Kidney epithelial cell (primary cell): ENCODE measurements around the gene ABLIM2. TPM values are rescaled to one million over a fixed set of nuclear protein-coding genes. Genes with fewer than 3 reads are reported as not detected.
"Not testable (repeated sequence)": the region's sequence is repeated elsewhere in the genome, so short reads cannot be mapped to it uniquely, and the experiment has no call there.

Source experiments
- DNase-seq: peaks from one replicate; pipeline ENCODE4 v3.0.0-alpha.2; 2010; ENCODE audit warnings: low read depth
- H3K27me3 ChIP-seq: 2 replicates; pipeline ENCODE4 v1.6.0; 2011; ENCODE audit warnings: low read length; ENCODE audit not compliant: control insufficient read depth, insufficient read depth
- H3K36me3 ChIP-seq: 2 replicates; pipeline ENCODE4 v1.5.1; 2011; ENCODE audit warnings: low read length; ENCODE audit not compliant: control insufficient read depth, insufficient read depth
- H3K4me3 ChIP-seq: 2 replicates; pipeline ENCODE4 v1.5.1; 2011; ENCODE audit warnings: low read depth, mild to moderate bottlenecking, control low read depth, low read length
- total RNA-seq: library from RNA; depleted of rRNA; stranded (reverse); fragments of >200 nt; gene quantifications from 2 replicates; pipeline ENCODE4 v1.2.3, GENCODE V29; 2015
- TF ChIP-seq, protein P1 (sequence below): IDR thresholded peaks from 2 replicates; pipeline ENCODE4 v1.5.1; 2011; ENCODE audit warnings: mild to moderate bottlenecking, moderate library complexity, low read length, control low read depth, inconsistent platforms; ENCODE audit not compliant: insufficient read depth, poor library complexity, severe bottlenecking

Gene ABLIM2
- total RNA-seq, 1 donor from 2014 or later: 1.3 TPM

DNA sequence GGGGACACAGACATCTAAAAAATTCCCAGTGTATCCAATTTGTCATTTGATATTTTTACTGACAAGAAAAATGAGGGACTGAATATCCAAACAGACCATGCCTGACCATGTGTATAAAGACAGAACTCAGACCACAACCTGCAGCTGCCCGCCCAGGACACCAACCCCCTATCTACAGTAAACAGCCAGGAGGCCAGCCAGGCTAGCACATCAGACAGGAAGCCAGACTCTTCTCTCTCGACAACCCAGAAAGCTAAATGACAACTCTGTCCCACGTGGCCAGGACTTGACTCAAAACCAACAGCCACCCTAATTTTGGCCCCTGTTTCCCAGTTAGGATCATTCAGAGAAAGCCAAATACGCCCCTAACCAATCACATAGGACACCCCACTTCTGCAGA lies 234.0 kb downstream of the ABLIM2 start:
- Histone ChIP-seq H3K36me3 (no peaks in the 10 kb centered on the region), H3K4me3 (no peak overlapping the region), H3K27me3 (no peaks in the 10 kb centered on the region)
- no peak for DNase-seq
- TF ChIP-seq, protein P1, sequence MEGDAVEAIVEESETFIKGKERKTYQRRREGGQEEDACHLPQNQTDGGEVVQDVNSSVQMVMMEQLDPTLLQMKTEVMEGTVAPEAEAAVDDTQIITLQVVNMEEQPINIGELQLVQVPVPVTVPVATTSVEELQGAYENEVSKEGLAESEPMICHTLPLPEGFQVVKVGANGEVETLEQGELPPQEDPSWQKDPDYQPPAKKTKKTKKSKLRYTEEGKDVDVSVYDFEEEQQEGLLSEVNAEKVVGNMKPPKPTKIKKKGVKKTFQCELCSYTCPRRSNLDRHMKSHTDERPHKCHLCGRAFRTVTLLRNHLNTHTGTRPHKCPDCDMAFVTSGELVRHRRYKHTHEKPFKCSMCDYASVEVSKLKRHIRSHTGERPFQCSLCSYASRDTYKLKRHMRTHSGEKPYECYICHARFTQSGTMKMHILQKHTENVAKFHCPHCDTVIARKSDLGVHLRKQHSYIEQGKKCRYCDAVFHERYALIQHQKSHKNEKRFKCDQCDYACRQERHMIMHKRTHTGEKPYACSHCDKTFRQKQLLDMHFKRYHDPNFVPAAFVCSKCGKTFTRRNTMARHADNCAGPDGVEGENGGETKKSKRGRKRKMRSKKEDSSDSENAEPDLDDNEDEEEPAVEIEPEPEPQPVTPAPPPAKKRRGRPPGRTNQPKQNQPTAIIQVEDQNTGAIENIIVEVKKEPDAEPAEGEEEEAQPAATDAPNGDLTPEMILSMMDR: no peak

DNA sequence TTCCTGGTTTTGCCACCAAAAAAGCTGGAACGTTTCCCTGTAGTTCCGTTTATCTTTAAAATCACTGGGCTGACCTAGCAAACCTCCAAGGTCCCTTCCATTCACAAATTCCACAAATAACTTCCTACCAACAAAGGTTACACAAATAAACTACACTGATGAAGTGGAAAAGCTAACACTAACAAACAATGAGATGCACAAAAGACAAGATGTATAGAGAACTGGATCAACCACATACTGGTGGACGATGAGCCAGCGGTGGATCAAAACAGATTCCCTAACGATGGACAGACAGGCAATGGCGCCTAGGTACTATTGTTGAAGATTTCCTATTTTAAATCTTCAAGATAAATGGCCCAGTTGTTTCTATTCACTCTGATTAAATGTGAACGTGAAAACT lies 234.4 kb downstream of the ABLIM2 start:
- no peak for DNase-seq
- H3K4me3 ChIP-seq: no peak overlapping the region
- TF ChIP-seq, protein P1: no peak
- no peaks in the 10 kb centered on the region for H3K36me3 ChIP-seq
- no peaks in the 10 kb centered on the region for H3K27me3 ChIP-seq

DNA sequence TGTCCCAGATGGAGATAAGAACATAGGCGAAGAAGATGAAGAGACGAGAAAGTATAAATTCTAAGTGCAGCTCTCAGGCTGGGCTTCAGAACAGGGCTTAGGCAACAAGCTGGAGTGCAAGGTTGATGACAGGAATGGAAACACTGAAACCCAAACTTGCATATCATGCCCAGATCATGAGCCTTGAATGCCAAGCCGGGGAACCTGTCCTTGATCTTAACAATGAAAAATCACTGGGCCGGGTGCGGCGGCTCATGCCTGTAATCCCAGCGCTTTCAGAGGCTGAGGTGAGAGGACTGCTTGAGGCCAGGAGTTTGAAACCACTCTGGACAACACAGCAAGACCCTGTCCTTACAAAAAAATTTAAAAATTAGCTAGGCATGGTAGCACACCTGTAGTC lies 236.1 kb downstream of the ABLIM2 start:
- Histone ChIP-seq H3K27me3 (no peaks in the 10 kb centered on the region), H3K4me3 (no peak overlapping the region), H3K36me3 (no peaks in the 10 kb centered on the region)
- no peak for DNase-seq
- TF ChIP-seq, protein P1: no peak

DNA sequence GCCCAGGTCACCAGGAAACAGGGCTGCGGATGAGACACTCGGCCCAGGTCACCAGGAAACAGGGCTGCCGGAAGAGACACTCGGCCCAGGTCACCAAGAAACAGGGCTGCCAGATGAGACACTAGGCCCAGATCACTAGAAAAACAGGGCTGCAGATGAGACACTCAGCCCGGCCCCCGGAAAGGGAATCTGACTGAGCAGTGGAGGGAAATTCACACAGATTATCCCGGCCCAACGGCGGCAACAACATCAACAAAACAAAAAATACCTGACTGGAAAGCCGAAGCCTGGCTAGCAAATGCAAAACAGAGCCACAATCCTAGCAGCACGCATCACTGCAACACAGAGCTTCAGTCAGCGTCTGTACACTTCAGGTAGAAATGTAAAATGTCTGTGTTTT lies 239.6 kb downstream of the ABLIM2 start:
- Histone ChIP-seq H3K36me3 (no peaks in the 10 kb centered on the region), H3K4me3 (no peak overlapping the region), H3K27me3 (no peaks in the 10 kb centered on the region)
- no peak for DNase-seq
- TF ChIP-seq, protein P1: no peak

DNA sequence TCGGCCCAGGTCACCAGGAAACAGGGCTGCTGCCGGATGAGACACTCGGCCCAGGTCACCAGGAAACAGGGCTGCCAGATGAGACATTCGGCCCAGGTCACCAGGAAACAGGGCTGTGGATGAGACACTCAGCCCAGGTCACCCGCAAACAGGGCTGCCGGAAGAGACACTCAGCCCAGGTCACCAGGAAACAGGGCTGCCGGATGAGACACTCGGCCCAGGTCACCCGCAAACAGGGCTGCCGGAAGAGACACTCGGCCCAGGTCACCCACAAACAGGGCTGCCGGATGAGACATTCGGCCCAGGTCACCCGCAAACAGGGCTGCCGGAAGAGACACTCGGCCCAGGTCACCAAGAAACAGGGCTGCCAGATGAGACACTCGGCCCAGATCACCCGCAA lies 240.4 kb downstream of the ABLIM2 start:
- H3K27me3 ChIP-seq, H3K36me3 ChIP-seq, DNase-seq, H3K4me3 ChIP-seq: not testable (repeated sequence)

DNA sequence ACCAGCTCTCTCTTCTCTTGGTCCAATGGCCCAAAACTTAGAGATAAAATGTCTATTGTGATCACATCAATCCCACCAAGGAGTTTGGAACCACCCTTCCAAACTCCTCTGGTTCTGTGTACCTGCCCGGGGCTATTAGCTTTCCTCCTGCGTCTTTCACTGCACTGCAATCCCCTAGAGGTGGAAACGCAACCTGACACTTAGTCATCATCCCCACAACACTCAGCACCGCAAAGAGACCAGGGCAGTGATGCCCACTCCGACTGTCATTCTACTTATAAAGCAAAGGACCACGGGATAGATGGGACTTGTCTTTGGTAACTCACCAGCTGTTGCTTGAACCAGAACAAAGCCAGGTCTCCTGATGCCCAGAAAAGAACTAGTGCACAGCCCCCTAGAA lies 240.9 kb downstream of the ABLIM2 start:
- Histone ChIP-seq H3K36me3 (no peaks in the 10 kb centered on the region), H3K27me3 (no peaks in the 10 kb centered on the region), H3K4me3 (no peak overlapping the region)
- DNase-seq: no peak
- TF ChIP-seq, protein P1: no peak

DNA sequence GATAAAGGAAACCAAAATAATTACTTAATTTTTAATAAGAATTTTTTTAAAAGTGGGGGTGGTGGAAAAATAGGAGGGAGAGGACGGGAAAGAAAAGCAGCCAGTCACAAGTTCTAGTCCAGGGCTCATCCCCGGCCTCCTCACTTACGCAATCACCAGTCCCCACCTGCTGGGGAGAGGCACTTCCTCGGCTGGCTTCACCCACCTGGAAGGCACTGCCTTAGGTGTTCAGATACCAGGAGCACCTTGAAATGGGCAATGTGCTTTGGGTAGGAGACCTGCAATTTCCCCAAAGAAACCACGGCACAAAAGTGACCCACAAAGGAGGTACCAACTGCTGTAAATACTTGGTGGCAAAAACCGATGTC lies 242.8 kb downstream of the ABLIM2 start:
- Histone ChIP-seq H3K27me3 (no peaks in the 10 kb centered on the region), H3K4me3 (no peak overlapping the region), H3K36me3 (no peaks in the 10 kb centered on the region)
- TF ChIP-seq, protein P1: no peak
- no peak for DNase-seq
